Natural killer cell (primary cell): ENCODE data around the gene ZBTB40. TPM values are rescaled to one million over a fixed set of nuclear protein-coding genes. Genes with fewer than 3 reads are reported as not detected.

Experiments used
- ATAC-seq, 3 donors: fragments of 150-1000 bp in 2 of 3; fragments of 200-7000 bp in 1 of 3; cut with Tn5 transposase; 1 replicate in 1 of 3; 2 replicates in 2 of 3; pipeline ENCODE4 v1.10.0; 2021; ENCODE audit warnings: mild to moderate bottlenecking in 2 of 3, moderate library complexity in 2 of 3
- DNase-seq, 2 donors: peaks; one replicate each; pipeline versions ENCODE4 v3.0.0 to v3.0.0-alpha.2; 2013 to 2021; ENCODE audit warnings: mixed read lengths in 1 of 2
- H3K27ac ChIP-seq: one replicate; pipeline ENCODE4 v1.5.1; 2013; ENCODE audit warnings: mild to moderate bottlenecking, low read length
- H3K27me3 ChIP-seq: one replicate; pipeline ENCODE4 v1.6.1; 2013; ENCODE audit warnings: low read length; ENCODE audit not compliant: control insufficient read depth, insufficient read depth
- H3K36me3 ChIP-seq: one replicate; pipeline ENCODE4 v1.6.1; 2013; ENCODE audit warnings: low read length; ENCODE audit not compliant: control insufficient read depth, insufficient read depth
- H3K4me1 ChIP-seq: one replicate; pipeline ENCODE4 v1.6.1; 2013; ENCODE audit warnings: low read length; ENCODE audit not compliant: control insufficient read depth, insufficient read depth
- H3K4me3 ChIP-seq: one replicate; pipeline ENCODE4 v1.5.1; 2013; ENCODE audit warnings: low read length
- H3K9me3 ChIP-seq: one replicate; pipeline ENCODE4 v1.6.1; 2013; ENCODE audit warnings: low read length; ENCODE audit not compliant: control insufficient read depth, insufficient read depth
- H3K27ac Mint-ChIP-seq, 2 donors: one replicate each; pipeline ENCODE4 v1.8.0; 2022; ENCODE audit warnings: mild to moderate bottlenecking in 2 of 2, mixed read lengths in 2 of 2, moderate library complexity in 1 of 2
- H3K27me3 Mint-ChIP-seq, 2 donors: one replicate each; pipeline ENCODE4 v1.8.0; 2022; ENCODE audit warnings: low read depth in 2 of 2, mixed read lengths in 2 of 2
- H3K36me3 Mint-ChIP-seq: one replicate; pipeline ENCODE4 v1.8.0; 2022; ENCODE audit warnings: mixed read lengths
- H3K4me1 Mint-ChIP-seq, 2 donors: one replicate each; pipeline ENCODE4 v1.8.0; 2022; ENCODE audit warnings: mixed read lengths in 2 of 2
- H3K4me3 Mint-ChIP-seq: one replicate; pipeline ENCODE4 v1.8.0; 2022; ENCODE audit warnings: mild to moderate bottlenecking, moderate library complexity, mixed read lengths
- H3K9me3 Mint-ChIP-seq, 2 donors: one replicate each; pipeline ENCODE4 v1.8.0; 2022; ENCODE audit warnings: mixed read lengths in 2 of 2
- WGBS: methylation state at CpG from one replicate; pipeline ENCODE4 v1.1.7; 2013; ENCODE audit warnings: missing lambda C conversion rate; ENCODE audit not compliant: insufficient coverage; 5-methylcytosine and 5-hydroxymethylcytosine counted together
- intact Hi-C: fragments of 100-400 bp; cut with micrococcal nuclease; formaldehyde crosslinking; loops from one replicate; pipeline ENCODE4 v1.14.2; 2022
- total RNA-seq, 4 donors: library from RNA; stranded (reverse); fragments of 120-200 nt in 1 of 4; gene quantifications; one replicate each; pipeline versions ENCODE4 v1.2.3 to v1.2.4, GENCODE V29; 2013 to 2022
- TF ChIP-seq, protein P1 (sequence below): fragments of 200-600 bp; IDR thresholded peaks from one replicate; pipeline ENCODE4 v1.8.0; 2022; ENCODE audit warnings: antibody characterized with exemption

ZBTB40 gene
- total RNA-seq, 3 donors from 2014 or later (not counting 1 experiment from before 2014, with no cell fraction given): 32.9 to 37.6 (median 36.7) TPM

DNA sequence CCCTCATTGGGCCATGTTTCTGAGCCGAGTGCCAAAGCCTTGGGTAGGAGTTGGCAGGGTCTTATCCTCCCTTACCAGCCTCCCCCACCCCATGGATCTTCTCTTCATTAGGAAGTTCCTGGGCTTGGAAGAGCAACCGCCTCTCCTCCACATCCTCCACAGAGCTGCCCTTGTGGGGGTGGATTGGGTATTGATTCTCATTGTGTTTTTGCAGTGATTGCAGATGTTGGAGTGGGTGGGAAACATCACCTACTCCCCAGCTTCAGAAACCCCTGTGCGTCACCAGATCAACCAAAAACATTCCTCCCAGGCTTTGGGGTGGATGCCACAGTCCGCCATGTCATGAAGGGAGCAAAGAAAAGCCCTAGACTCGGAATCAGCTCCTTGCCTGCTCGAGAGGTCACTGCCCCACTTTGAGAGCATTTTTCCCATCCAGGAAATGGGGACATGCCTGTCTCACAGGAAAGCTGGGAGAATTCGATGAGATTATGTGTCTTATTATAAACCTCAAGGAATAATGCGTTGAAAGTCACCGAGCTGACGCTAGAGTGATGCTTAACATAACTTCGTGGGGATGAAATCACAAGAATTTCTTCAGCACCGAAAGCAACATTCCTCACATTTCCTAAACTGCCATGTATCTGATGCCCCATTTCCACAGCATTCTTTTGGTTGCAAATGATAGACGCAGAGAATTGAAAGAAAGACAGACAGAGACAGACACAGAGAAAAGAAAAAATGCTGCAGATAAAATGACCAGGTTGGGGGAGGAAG lies 44.7 kb upstream of the ZBTB40 start:
- H3K27me3 ChIP-seq: no peaks in the 10 kb centered on the region
- H3K36me3 ChIP-seq: no peaks in the 10 kb centered on the region
- Mint-ChIP-seq H3K36me3 (no peaks in the 10 kb centered on the region), H3K27me3 (peaks cover 27 to 38% of the 10 kb centered on the region in 2 donors), H3K4me1 (no peaks in the 10 kb centered on the region), H3K4me3 (no peak overlapping the region), H3K27ac (no peak overlapping the region), H3K9me3 (no peaks in the 10 kb centered on the region)
- DNase-seq: no peak
- H3K4me1 ChIP-seq: no peaks in the 10 kb centered on the region
- intact Hi-C loops: no loop called here
- no peak for ATAC-seq
- no peaks in the 10 kb centered on the region for H3K9me3 ChIP-seq
- no peak overlapping the region for H3K27ac ChIP-seq
- TF ChIP-seq, protein P1, sequence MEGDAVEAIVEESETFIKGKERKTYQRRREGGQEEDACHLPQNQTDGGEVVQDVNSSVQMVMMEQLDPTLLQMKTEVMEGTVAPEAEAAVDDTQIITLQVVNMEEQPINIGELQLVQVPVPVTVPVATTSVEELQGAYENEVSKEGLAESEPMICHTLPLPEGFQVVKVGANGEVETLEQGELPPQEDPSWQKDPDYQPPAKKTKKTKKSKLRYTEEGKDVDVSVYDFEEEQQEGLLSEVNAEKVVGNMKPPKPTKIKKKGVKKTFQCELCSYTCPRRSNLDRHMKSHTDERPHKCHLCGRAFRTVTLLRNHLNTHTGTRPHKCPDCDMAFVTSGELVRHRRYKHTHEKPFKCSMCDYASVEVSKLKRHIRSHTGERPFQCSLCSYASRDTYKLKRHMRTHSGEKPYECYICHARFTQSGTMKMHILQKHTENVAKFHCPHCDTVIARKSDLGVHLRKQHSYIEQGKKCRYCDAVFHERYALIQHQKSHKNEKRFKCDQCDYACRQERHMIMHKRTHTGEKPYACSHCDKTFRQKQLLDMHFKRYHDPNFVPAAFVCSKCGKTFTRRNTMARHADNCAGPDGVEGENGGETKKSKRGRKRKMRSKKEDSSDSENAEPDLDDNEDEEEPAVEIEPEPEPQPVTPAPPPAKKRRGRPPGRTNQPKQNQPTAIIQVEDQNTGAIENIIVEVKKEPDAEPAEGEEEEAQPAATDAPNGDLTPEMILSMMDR: no peak
- H3K4me3 ChIP-seq: no peak overlapping the region
- WGBS: 86% methylated on average over 11 of the region's 13 CpGs

DNA sequence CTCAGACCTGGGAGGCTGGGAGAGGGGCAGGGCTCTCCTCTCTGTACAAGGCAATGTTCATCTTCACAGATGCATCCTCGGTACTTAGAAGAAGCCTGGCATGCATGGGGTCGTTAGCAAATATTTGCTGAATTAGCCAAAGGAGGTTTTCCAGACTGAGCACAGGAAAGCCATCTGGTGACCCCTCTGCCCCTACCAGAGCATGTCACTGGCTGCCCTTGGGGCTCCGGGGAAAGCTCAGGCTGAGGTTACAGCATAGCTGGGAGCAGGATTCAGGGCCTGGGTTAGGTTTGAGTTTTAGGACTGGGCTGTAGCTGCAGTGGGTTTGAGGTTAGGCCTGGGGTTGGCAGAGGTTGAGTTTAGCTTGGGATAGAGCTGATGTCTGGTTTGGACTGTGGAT lies 43.4 kb upstream of the ZBTB40 start:
- H3K27ac Mint-ChIP-seq: no peak overlapping the region
- DNase-seq: no peak
- no peaks in the 10 kb centered on the region for H3K9me3 Mint-ChIP-seq
- Histone ChIP-seq H3K4me3 (no peak overlapping the region), H3K36me3 (no peaks in the 10 kb centered on the region), H3K27me3 (no peaks in the 10 kb centered on the region), H3K9me3 (no peaks in the 10 kb centered on the region), H3K27ac (no peak overlapping the region), H3K4me1 (no peaks in the 10 kb centered on the region)
- 85% methylated on average over 3 of the region's 3 CpGs for WGBS
- ATAC-seq: no peak
- no peaks in the 10 kb centered on the region for H3K36me3 Mint-ChIP-seq
- H3K27me3 Mint-ChIP-seq: peaks cover 21 to 29% of the 10 kb centered on the region in 2 donors
- TF ChIP-seq, protein P1: no peak
- H3K4me3 Mint-ChIP-seq: no peak overlapping the region
- intact Hi-C loops: no loop called here
- H3K4me1 Mint-ChIP-seq: no peaks in the 10 kb centered on the region

DNA sequence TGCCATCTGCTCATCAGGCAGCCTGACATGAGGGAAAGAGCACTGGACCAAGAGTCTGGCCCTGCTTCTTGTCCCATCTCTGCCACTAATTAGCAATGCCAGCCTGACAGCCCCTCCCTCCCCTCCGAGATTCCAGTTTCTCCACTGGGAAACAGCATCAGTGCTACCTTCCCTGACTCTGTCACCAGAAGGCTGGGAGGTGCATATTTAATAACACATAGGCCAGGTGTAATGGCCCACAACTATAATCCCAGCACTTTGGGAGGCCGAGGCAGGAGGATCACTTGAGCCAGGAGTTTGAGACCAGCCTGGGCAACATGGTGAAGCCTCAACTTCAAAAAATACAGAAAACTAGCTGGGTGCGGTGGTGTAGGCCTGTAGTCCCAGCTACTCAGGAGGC lies 41.2 kb upstream of the ZBTB40 start:
- WGBS: 97% methylated on average over 3 of the region's 3 CpGs
- H3K36me3 Mint-ChIP-seq: no peaks in the 10 kb centered on the region
- Histone ChIP-seq H3K4me1 (no peaks in the 10 kb centered on the region), H3K27me3 (no peaks in the 10 kb centered on the region), H3K27ac (no peak overlapping the region), H3K4me3 (no peak overlapping the region), H3K9me3 (no peaks in the 10 kb centered on the region), H3K36me3 (no peaks in the 10 kb centered on the region)
- H3K9me3 Mint-ChIP-seq: no peaks in the 10 kb centered on the region
- no peak for DNase-seq
- intact Hi-C loops: loop anchor here (10.0 kb wide), 1 partner anchor 306 kb away; no protein-coding TSS in a partner anchor
- H3K4me1 Mint-ChIP-seq: no peaks in the 10 kb centered on the region
- TF ChIP-seq, protein P1: no peak
- H3K4me3 Mint-ChIP-seq: no peak overlapping the region
- no peak for ATAC-seq
- H3K27me3 Mint-ChIP-seq: peaks cover 9 to 10% of the 10 kb centered on the region in 2 donors
- no peak overlapping the region for H3K27ac Mint-ChIP-seq
